ENCODE results near the gene PRR15L.
"Not testable (repeated sequence)": the region's sequence is repeated elsewhere in the genome, so short reads cannot be mapped to it uniquely, and the experiment has no call there.

The PRR15L gene

DNA sequence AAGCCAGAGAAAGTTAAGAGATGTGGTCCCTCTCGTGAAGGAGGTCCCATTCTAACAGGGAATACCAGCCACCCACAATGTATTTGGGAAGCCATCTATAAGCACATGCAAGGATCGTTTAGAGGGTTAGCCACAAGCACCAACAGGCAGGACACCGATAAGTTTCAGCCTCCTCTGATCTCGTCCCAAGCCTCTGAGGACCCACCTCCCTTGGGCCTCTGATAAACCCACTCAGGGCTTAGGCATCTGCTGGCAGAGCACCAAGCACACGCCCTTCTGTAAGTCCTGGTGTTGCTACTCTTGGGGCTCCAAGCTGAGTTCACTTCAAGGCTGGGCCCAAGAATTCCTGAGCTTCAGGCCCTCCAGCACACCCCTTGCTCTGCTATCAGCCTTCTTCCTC lies 21.7 kb downstream of the PRR15L start:
- DNase-seq (ENCODE audit: low read depth in 2 of 2, low spot score in 1 of 2), result no peak

DNA sequence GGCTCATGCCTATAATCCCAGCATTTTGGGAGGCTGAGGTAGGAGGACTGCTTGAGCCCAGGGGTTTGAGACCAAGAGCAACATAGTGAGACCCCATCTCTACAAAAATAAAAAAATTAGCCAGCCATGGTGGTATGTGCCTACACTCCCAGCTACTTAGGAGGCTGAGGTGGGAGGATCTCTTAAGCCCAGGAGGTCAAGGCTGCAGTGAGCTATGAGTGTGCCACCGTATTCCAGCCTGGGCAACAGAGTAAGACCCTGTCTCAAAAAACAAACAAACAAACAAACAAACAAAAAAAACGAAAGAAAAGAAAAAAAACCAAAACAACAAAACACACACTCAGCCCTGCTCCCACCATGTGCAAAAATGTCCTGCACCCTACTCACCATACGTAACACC lies 22.2 kb downstream of the PRR15L start:
- DNase-seq (ENCODE audit: low read depth in 2 of 2, low spot score in 1 of 2), result not testable (repeated sequence)

DNA sequence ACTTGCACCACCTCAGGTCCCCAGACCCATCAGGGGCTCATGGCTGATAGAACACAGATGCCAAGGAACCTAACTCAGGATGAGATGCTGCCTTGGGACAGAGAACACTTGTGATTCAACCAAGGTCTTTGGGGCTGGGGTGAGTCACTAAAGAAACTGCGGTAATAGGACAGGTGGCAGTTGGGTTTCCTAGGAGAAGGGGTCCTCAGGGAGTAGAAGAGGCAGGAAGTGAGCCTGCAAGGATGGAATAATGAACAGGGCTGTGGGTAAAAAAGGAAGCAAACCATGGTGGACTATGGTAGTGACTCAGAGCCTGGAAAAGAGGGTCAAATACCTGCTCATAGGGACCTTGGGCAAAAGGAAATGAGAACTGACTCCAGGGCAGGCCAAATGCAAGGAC lies 22.8 kb downstream of the PRR15L start:
- no peak for DNase-seq (ENCODE audit: low read depth in 2 of 2, low spot score in 1 of 2)

DNA sequence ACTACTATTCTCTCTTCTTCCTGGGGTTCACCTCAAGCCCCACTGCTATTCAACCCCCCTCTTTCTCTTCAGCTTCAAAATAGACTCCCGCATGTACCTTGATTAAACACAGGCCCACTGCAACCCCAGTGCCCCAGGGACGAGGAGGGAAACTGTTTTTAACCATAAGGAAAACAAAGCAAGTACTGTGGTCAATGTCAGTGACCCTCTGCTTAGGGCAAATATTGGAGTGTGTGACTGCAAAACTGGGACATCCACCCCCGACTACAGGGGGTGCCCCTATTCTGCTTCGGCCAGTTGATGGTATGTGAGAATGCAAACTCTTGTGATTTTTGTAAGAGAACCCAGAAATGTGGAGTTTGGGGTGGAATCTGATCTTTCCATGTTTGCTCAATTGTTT lies 25.8 kb downstream of the PRR15L start:
- DNase-seq (ENCODE audit: low read depth in 2 of 2, low spot score in 1 of 2), result no peak

DNA sequence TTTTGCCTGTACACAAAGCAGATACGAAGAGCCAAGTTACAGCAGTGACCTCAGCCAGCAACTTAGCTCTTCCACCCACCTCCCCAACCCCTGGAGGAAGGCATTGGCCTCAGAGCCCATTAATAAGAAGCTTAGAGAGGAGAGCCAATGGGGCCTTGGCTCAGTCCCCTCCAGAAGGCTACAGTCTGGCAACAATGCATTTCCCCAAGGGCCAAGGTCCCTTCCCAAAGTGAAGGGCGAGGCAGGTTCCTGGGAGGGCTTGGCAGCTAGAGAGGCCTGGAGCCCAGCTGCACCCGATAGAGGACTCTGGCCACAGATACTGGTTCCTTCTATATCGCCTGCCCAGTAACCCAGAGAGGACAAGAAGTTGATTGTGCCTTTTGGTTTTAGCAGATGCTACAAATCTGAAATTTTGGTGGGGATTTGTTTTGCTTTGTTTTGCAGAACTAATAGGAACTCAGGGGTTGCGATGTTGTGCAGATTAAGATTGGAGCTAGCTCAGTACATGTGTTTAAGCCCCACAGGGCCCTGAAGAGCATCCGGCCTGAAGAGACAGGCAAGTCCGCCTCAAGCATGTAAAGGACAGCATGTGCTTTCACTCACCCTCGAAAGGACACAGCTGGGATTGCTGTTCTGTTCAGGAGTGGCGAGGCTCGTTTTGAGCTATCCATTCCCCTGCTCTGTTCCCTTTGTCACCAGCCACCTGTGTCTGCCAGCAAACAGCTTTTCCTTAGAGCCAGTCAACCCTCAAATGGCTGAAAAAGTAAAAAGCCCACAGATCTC lies 28.3 kb downstream of the PRR15L start:
- no peak for DNase-seq (ENCODE audit: low read depth in 2 of 2, low spot score in 1 of 2)

DNA sequence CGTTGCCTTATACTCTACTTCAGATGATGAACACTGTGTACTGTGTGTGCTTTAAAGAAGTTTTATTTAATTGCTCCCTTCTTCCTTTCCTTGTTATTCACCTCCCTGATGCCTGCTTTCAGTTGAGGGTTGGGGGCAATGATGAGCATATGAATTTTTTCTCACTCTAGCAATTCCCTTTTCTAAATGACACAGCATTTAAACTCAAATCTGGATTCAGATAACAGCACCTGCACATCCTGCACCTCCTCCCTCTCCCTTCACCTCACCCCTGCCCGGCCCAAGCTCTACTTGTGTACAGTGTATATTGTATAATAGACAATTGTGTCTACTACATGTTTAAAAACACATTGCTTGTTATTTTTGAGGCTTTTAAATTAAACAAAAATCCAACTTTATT lies 29.3 kb downstream of the PRR15L start:
- DNase-seq (ENCODE audit: low read depth in 2 of 2, low spot score in 1 of 2), result no peak

DNA sequence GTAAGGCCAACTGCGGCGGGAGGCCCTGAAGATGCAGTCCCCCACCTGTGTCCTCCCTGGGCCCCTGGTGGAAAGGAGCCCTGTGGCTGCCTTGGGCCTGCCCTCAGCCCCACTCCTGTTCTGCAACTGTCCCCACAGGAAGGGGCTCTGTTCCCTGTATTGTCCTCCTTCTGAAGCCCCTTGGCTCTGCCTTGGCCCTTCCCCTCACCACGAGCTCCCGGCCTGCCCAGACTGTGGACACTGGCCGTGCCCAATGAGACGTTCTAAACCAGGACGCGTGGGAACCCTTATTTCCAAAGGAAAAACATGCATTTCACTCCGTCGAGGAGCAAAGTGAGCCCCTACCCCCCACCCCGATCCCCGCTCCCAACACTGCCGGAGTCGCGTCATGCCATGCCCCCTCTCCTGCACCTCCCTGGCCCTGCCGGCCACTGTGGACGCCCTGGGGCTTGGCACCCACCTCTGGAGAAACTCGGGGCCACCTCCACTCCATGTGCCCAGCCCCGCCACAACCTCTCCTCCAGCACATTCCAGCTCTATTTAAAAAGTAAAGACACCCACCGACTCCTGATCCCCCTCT lies 29.8 kb downstream of the PRR15L start:
- no peak for DNase-seq (ENCODE audit: low read depth in 2 of 2, low spot score in 1 of 2)

DNA sequence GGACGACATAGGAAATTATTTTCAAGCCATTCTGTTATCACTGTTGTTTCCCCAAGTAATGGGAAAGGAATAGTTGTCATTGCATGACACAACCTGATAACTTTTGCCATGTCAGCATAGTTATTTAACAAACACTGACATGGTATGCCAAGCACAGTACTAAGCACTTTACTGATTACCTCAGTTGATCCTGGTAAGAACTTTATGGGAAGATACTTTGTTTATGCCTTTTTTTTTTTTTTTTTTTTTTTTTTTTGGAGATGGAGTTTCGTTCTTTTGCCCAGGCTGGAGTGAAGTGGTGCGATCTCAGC lies 32.0 kb downstream of the PRR15L start:
- DNase-seq (ENCODE audit: low read depth in 2 of 2, low spot score in 1 of 2), result no peak

DNA sequence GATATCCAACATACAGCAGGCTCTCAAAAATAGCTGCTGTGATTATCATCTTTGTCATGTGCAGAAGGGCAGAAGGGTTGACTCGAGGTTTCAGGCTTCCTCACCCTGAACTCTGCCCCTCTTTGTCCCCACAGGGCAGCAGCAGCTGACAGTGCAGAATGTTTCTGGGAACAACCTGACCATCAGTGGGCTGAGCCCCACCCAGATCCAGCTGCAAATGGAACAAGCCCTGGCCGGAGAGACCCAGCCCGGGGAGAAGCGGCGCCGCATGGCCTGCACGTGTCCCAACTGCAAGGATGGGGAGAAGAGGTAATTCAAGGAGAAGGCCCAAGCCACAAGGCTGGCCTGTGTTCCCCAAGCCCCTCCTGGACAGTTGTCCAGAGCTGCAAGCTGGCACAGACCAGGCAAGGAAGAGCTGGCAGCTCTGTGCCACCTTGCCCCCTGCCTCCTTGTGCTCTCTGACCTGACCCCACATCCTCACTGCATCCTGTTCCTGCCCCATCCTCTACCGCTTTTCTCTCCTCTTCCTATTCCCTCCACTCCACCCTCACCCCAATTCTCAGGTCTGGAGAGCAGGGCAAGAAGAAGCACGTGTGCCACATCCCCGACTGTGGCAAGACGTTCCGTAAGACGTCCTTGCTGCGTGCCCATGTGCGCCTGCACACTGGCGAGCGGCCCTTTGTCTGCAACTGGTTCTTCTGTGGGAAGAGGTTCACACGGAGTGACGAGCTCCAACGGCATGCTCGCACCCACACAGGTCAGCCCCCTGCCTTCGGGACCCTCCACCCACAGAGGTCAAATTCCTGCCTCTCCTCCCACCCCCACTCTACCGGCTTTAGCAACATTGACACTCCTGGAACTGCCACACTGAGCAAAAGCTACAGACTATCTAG lies 32.7 kb downstream of the PRR15L start:
- DNase-seq (ENCODE audit: low read depth in 2 of 2, low spot score in 1 of 2), result no peak

DNA sequence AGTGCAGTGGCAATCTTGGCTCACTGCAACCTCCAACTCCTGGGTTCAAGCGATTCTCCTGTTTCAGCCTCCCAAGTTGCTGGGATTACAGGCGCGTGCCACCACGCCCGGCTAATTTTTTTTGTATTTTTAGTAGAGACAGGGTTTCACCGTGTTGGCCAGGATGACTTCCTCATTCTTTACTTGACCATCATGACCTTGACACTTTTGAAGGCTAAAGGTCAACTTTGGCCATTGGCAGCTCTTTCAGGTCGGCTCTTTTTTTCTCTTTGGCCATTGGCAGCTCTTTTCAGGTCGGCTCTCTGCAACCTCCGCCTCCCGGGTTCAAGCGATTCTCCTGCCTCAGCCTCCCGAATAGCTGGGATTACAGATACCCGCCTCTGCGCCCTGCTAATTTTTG lies 37.8 kb downstream of the PRR15L start:
- DNase-seq (ENCODE audit: low read depth in 2 of 2, low spot score in 1 of 2), result not testable (repeated sequence)

DNA sequence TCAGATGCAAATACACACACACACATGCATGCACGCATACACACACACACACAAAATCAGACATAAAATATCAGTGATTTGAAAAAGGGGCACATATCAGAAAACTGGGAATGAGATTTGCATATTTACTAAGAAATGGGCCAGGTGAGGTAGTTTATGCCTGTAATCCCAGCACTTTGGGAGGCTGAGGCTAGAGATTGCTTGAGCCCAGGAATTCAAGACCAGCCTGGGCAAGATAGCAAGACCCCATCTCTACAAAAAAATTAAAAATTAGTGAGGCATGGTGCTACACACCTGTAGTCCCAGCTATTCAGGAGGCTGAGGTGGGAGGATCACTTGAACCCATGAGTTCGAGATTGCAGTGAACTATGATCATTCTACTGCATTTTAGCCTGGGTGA lies 38.7 kb downstream of the PRR15L start:
- no peak for DNase-seq (ENCODE audit: low read depth in 2 of 2, low spot score in 1 of 2)

DNA sequence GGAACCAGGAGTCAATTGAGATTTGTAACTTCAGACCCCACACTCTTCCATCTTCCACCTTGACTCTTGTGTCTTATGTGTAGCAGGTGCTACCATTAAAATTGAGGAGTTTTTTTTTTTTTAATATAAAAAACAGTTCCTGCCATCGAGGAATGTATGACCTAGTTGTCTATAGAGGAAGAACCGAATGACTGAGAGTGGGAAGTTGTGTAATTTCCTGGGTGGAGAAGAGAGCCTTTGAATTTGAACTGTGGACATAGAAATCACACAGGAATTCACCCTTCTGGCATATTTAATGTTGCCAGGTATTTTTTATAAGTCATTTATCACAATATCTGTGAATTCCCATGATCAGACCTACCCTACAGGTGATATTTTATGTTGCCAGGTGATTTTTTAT lies 39.7 kb downstream of the PRR15L start:
- no peak for DNase-seq (ENCODE audit: low read depth in 2 of 2, low spot score in 1 of 2)

DNA sequence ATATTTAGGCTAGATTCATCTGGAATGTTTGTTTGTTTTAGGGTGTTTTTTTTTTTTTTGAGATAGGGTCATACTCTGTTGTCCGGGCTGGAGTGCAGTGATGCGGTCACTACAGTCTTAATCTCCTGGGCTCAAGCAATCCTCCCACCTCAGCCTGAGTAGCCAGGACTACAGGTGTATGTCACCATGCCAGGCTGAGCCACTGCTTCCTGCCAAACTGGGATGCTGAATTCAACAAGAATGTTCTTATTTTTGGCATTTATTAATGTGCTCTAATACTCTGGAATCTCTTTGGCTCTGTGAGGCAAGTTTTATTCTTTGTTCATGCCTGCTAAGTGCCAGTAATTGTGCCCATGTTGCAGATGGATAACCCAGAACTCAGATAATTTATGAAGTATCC lies 40.1 kb downstream of the PRR15L start:
- DNase-seq (ENCODE audit: low read depth in 2 of 2, low spot score in 1 of 2), result no peak

DNA sequence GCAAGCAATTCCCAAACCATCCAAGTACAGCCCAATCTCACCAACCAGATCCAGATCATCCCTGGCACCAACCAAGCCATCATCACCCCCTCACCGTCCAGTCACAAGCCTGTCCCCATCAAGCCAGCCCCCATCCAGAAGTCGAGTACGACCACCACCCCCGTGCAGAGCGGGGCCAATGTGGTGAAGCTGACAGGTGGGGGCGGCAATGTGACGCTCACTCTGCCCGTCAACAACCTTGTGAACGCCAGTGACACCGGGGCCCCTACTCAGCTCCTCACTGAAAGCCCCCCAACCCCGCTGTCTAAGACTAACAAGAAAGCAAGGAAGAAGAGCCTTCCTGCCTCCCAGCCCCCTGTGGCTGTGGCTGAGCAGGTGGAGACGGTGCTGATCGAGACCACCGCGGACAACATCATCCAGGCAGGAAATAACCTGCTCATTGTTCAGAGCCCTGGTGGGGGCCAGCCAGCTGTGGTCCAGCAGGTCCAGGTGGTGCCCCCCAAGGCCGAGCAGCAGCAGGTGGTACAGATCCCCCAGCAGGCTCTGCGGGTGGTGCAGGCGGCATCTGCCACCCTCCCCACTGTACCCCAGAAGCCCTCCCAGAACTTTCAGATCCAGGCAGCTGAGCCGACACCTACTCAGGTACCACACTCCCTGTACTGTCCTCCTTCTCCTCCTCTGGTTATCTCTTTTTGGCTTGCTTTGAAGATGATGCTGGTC lies 41.0 kb downstream of the PRR15L start:
- no peak for DNase-seq (ENCODE audit: low read depth in 2 of 2, low spot score in 1 of 2)

DNA sequence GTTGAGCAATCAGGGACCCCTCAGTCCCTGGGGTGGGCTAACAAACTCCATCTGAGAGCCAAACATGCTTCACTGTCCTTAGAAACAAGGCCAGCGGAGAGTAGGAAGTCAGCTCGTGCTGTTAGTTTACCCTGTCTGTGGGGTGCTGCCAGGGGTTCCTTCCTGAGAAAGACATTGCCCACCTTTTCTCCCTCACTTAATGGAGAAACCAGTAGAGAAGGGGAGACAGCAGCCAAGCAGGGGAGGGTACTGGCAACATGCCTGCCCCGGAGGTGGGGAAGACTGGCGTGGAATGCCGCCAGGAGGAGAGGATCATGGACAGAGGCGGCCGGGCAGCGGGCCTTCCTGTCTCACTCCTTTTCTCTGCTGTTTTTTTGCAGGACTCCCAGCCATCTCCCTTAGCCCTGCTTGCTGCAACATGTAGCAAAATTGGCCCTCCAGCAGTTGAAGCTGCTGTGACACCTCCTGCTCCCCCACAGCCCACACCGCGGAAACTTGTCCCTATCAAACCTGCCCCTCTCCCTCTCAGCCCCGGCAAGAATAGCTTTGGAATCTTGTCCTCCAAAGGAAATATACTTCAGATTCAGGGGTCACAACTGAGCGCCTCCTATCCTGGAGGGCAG lies 41.8 kb downstream of the PRR15L start:
- no peak for DNase-seq (ENCODE audit: low read depth in 2 of 2, low spot score in 1 of 2)

DNA sequence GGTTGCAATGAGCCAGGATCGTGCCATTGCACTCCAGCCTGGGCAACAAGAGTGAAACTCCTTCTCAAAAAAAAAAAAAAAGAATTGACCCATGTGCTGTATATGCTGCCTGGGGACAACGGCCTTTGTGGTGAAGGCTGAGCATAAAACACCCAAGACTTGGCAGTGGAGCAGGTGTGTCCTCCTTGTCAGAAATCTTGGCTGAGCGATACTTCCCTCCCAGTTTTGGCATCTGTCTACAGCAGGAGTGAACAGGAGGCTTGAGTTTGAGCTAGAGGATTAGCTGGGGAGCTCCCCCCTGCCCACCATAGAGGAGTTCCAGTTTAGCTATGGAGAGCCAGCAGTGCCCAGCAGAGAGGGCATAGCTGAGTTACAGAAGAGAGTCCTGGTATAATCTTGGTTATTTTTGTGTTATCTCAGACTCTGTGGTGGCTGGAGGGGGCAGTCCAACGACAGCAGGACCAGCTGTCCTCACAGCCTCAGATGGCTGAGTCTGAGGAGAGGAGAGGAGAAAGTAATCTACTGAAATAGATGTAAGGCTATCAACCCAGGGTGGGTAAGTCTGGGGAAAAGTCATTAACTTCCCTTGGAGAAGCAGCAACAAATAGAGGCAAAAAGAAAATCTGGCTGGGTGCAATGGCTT lies 43.3 kb downstream of the PRR15L start:
- DNase-seq (ENCODE audit: low read depth in 2 of 2, low spot score in 1 of 2), result no peak

DNA sequence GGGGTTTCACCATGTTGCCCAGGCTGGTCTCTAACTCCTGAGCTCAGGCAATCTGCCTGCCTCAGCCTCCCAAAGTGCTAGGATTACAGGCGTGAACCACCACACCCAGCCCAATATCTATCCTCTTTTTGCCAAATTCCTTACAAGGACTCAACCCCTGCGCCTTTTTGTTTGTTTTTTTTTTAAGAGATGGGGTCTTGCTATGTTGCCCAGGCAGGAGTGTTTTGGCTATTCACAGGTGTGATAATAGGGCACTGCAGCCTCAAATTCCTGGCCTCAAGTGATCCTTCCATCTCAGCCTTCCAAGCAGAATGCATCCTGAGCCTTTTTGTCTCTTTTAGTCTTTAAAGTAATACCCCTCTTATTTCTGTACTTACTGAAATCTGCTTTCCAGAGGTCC lies 44.6 kb downstream of the PRR15L start:
- DNase-seq (ENCODE audit: low read depth in 2 of 2, low spot score in 1 of 2), result no peak

DNA sequence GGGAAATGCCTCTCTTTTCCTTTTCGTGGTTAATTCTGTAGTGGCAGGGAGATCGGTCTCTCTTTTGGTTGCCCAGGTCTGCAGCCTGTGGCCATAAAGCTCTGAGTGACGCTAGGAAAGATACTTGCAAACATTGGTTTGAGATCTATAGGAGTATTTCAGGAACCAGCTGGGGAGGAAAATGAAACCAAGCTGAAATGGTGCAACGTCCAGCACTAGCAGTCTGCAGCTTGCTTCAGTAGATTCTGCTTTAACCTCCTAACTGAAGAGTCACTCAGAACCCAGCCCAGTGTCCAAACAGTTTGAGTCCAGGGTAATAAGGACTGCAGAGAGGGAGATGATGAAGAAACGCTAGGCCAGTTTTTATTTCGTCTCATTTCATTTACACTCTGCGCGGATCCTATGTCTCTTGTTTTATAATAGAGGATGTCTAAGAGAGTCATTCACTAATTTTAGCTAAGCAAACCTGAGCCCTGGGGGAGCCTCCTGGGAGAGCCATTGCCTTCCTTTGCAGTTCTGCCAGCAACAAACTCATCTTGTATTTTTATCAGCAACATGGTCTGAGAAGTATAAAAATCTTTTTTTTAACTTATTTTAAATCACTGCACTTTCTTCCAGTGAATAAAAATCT lies 49.6 kb downstream of the PRR15L start:
- no peak for DNase-seq (ENCODE audit: low read depth in 2 of 2, low spot score in 1 of 2)

DNA sequence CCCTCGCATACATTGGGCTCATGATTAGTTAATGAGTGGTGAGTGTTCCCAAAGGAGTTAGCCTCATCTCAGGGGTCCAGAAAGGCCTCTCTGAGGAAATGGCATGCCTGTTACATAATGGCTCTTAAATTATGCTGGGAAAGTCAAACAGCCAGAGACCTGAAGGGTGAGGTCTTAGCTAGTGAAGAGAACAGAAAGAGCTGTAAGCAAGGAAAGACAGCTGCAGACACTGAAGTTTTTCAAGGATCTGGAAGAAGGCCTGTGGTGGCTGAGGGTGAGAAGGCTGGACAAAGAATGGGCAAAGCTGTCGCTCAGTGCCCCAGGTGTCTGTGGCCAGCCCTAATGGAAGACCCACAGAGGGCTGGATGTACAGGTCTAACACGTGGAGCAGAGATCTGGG lies 51.2 kb downstream of the PRR15L start:
- DNase-seq (ENCODE audit: low read depth in 2 of 2, low spot score in 1 of 2), result no peak

DNA sequence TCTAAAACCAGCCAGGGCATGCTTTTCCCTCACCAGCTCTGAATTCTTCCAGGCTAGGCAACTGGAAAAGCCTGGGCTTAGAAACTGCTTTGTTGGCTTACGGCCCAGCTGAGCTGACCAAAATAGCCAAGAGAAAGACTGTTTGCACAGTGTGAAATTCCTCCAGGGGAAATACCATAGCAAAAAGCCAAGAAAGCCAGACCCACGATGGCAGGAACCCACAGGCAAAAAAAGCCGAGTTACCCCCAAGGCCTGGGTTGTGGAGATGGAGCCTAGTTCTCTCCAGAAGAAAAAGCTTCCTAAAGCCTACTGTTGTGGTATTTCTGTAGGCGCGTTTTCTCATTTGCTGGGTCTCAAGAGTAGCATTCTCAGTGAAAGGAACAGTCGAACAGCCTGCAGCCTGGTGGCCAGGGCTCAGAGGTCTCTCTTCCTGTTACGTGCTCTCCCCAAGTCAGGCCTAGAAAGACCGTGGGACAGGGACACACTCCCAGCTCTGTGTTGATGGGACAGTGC lies 52.4 kb downstream of the PRR15L start:
- no peak for DNase-seq (ENCODE audit: low read depth in 2 of 2, low spot score in 1 of 2)
